ENCODE measurements around the gene ARID1A.

The ARID1A gene

GRCh38 chr1:26829184-26829911 is 133.5 kb downstream of the ARID1A start:
- no peak for DNase-seq

- DNase-seq = no peak
Observed at GRCh38 chr1:26831059-26831458, 135.2 kb downstream of the ARID1A start.
